Osteocyte (in vitro differentiated cells): ENCODE results near the gene TPCN2. TPM values are rescaled to one million over a fixed set of nuclear protein-coding genes. Genes with fewer than 3 reads are reported as not detected.
"Not testable (repeated sequence)": the region's sequence is repeated elsewhere in the genome, so short reads cannot be mapped to it uniquely, and the experiment has no call there.

Experiments
- DNase-seq: peaks from one replicate; pipeline ENCODE4 v3.0.0; 2021; ENCODE audit warnings: mixed read lengths; ENCODE audit not compliant: unreplicated experiment; ENCODE audit errors: extremely low spot score
- H3K27ac Mint-ChIP-seq: one replicate; pipeline ENCODE4 v1.8.0; 2021; ENCODE audit warnings: mild to moderate bottlenecking, mixed read lengths; ENCODE audit not compliant: unreplicated experiment
- H3K27me3 Mint-ChIP-seq: one replicate; pipeline ENCODE4 v1.8.0; 2021; ENCODE audit warnings: mixed read lengths; ENCODE audit not compliant: unreplicated experiment
- H3K36me3 Mint-ChIP-seq: one replicate; pipeline ENCODE4 v1.8.0; 2021; ENCODE audit warnings: mixed read lengths; ENCODE audit not compliant: unreplicated experiment
- H3K4me1 Mint-ChIP-seq: one replicate; pipeline ENCODE4 v1.8.0; 2021; ENCODE audit warnings: mixed read lengths; ENCODE audit not compliant: unreplicated experiment
- H3K4me3 Mint-ChIP-seq: one replicate; pipeline ENCODE4 v1.8.0; 2021; ENCODE audit warnings: mild to moderate bottlenecking, moderate library complexity, mixed read lengths; ENCODE audit not compliant: unreplicated experiment
- H3K9me3 Mint-ChIP-seq: one replicate; pipeline ENCODE4 v1.8.0; 2021; ENCODE audit warnings: mixed read lengths; ENCODE audit not compliant: unreplicated experiment
- total RNA-seq: library from RNA; stranded (reverse); gene quantifications from 2 replicates; pipeline ENCODE4 v1.2.1, GENCODE V29; 2021
- TF ChIP-seq, protein P1 (sequence below): fragments of 200-600 bp; sonication (generic); IDR thresholded peaks from 2 replicates; pipeline ENCODE4 v1.5.0; 2021; ENCODE audit warnings: antibody characterized with exemption, mild to moderate bottlenecking, moderate library complexity

TPCN2 gene
- total RNA-seq, 1 donor from 2014 or later: 22.4 TPM

DNA sequence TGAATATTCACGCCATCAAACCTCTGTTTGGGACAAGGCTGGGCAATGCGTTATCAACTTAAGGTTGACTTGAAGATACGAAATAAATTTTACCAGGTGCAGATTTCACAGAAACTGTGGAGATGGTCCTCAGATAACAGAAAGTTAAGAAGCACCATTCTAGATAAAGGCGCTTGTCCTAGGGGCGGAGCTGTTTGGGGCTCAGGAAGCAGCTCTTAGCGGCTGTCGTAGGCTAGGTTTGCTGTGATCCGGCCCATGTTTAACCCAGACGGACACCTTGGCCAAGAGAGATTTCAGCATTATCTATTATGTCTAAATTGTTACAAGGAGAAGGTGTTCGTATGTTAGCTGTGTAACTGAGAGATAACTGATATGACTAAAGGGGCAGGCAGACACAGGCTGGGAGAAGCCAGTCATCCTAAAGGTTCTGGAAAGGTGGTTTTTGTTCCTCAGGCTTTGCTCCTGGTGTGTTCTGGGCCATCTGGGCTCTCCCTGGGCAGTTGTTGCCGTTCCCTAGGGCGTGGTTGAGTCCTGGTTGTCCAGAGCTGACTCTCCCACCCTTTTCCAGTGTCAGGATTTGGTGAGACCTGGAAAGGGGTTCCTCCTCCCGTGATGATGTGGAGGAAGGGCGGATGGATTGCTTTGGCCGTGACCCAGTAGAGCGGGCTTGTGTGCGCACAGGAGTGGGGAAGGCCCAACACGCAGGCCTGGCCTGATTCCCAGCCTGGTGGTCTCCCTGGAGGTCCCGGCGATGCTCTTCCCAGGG lies 25.8 kb downstream of the TPCN2 start:
- Mint-ChIP-seq H3K4me3 (no peak overlapping the region), H3K4me1 (peaks cover 14% of the 10 kb centered on the region), H3K9me3 (no peaks in the 10 kb centered on the region), H3K27me3 (no peaks in the 10 kb centered on the region), H3K36me3 (peaks cover 13% of the 10 kb centered on the region), H3K27ac (no peak overlapping the region)
- TF ChIP-seq, protein P1, sequence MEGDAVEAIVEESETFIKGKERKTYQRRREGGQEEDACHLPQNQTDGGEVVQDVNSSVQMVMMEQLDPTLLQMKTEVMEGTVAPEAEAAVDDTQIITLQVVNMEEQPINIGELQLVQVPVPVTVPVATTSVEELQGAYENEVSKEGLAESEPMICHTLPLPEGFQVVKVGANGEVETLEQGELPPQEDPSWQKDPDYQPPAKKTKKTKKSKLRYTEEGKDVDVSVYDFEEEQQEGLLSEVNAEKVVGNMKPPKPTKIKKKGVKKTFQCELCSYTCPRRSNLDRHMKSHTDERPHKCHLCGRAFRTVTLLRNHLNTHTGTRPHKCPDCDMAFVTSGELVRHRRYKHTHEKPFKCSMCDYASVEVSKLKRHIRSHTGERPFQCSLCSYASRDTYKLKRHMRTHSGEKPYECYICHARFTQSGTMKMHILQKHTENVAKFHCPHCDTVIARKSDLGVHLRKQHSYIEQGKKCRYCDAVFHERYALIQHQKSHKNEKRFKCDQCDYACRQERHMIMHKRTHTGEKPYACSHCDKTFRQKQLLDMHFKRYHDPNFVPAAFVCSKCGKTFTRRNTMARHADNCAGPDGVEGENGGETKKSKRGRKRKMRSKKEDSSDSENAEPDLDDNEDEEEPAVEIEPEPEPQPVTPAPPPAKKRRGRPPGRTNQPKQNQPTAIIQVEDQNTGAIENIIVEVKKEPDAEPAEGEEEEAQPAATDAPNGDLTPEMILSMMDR: no peak
- no peak for DNase-seq

DNA sequence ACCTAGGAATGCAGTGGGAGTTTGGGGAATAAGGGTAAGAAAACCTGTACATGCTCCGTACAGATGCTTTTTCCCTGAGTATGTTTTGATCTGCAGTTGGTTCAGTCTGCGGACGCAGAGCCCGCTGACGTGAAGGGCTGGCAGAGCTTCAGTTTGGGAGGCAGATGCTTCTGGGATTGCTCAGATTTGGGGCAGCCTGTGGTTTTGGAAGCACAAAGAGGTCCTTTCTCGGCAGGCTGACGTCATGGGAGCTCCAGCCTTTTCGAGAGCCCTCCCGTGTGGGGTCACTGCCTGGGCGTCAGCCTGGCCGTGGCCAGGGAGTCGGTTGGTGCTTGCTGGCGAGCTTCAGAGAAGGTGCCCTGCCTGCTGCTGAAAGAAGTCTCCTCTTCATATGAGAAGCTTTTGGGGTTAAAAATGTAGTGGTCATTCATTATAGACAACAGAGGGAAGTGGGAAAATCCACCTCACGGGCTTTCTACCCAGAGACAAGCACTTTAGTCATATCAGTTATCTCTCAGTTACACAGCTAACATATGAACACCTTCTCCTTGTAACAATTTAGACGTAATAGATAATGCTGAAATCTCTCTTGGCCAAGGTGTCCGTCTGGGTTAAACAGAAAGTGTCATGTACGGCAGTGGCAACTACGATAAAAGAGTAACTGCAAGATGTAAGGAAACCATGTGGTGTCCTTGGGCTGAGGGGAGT lies 26.8 kb downstream of the TPCN2 start:
- Mint-ChIP-seq H3K4me3 (no peak overlapping the region), H3K9me3 (no peaks in the 10 kb centered on the region), H3K36me3 (peaks cover 9% of the 10 kb centered on the region), H3K27ac (peak overlapping the region; percentile 58), H3K27me3 (no peaks in the 10 kb centered on the region), H3K4me1 (peaks cover 22% of the 10 kb centered on the region)
- DNase-seq: no peak
- TF ChIP-seq, protein P1: no peak

DNA sequence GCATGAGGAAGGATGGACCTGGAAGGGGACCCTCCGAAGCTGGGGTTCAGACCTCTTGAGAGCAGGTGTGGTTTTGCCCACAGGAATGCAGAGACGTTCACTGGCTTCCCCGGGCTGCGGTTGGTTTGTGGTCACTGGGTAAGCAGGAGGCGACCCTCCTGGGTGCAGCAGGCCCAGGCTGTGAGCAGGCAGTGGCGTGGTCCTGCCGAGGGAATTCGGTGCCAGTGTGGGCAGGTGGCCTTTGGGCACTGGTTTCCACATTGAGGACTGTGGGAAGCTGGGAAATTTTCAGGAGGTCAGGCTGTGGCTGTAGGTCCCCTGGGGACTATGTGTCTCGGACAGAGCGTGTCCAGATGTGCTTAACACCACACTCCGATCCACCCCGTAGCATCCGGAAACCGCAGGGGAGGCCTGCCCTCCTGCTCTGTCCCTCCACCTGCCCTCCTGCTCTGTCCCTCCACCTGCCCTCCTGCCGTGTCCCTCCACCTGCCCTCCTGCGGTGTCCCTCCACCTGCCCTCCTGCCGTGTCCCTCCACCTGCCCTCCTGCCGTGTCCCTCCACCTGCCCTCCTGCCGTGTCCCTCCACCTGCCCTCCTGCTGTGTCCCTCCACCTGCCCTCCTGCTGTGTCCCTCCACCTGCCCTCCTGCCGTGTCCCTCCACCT lies 27.5 kb downstream of the TPCN2 start:
- no peak for DNase-seq
- no peak overlapping the region for H3K4me3 Mint-ChIP-seq
- no peaks in the 10 kb centered on the region for H3K9me3 Mint-ChIP-seq
- TF ChIP-seq, protein P1: no peak
- H3K27me3 Mint-ChIP-seq: no peaks in the 10 kb centered on the region
- H3K27ac Mint-ChIP-seq: no peak overlapping the region
- peaks cover 6% of the 10 kb centered on the region for H3K36me3 Mint-ChIP-seq
- peaks cover 25% of the 10 kb centered on the region for H3K4me1 Mint-ChIP-seq

DNA sequence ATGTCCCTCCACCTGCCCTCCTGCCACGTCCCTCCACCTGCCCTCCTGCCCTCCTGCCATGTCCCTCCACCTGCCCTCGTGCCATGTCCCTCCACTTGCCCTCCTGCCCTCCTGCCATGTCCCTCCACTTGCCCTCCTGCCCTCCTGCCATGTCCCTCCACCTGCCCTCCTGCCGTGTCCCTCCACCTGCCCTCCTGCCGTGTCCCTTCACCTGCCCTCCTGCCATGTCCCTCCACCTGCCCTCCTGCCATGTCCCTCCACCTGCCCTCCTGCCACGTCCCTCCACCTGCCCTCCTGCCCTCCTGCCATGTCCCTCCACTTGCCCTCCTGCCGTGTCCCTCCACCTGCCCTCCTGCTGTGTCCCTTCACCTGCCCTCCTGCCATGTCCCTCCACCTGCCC lies 28.2 kb downstream of the TPCN2 start:
- not testable (repeated sequence) for H3K36me3 Mint-ChIP-seq, H3K9me3 Mint-ChIP-seq, H3K27ac Mint-ChIP-seq, H3K27me3 Mint-ChIP-seq, DNase-seq, H3K4me3 Mint-ChIP-seq
- H3K4me1 Mint-ChIP-seq: peaks cover 25% of the 10 kb centered on the region

DNA sequence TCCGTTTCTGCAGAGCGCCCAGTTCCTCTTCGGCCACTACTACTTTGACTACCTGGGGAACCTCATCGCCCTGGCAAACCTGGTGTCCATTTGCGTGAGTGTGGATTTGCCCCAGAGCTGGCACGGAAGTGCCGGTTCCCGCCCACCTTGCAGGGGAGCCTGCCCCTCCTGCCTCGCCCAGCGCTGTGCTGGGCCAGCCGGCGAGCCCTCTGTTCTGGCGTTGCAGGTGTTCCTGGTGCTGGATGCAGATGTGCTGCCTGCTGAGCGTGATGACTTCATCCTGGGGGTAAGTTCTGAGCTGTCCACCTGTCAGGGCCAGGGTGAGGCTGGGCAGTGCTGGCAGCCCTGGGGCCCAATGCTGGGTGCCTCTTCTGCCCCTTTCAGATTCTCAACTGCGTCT lies 29.8 kb downstream of the TPCN2 start:
- Mint-ChIP-seq H3K4me3 (no peak overlapping the region), H3K4me1 (peaks cover 25% of the 10 kb centered on the region), H3K36me3 (peaks cover 8% of the 10 kb centered on the region), H3K27me3 (no peaks in the 10 kb centered on the region), H3K9me3 (no peaks in the 10 kb centered on the region), H3K27ac (no peak overlapping the region)
- TF ChIP-seq, protein P1: no peak
- no peak for DNase-seq
